ENCODE results near the gene SDK1.

SDK1 gene

DNA sequence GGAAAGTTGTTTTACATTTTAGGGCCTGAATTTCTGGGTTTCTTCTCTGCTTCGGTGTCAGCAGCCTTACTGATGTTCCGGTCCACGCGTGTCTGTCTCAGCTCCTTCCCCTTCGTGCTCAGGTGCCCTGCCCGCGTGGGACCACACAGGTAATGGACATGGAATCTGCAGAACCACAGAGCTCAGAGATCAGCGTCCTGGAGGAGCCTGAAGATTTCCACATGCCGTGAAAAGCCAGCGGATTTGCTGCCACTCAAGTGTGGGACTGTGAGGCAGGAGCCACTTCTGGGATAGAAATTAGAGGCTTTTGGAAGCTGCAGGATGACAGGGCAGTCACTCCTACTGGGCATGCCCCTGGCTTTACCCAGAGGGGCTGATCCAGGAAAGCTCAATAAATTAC is 714.9 kb downstream of the SDK1 start:
- H3K4me1 ChIP-seq: no peaks in the 10 kb centered on the region
- no peak overlapping the region for H3K9ac ChIP-seq
- no peak overlapping the region for H2AFZ ChIP-seq
- H3K36me3 ChIP-seq (ENCODE audit: control insufficient read depth, insufficient read depth, low read length): no peaks in the 10 kb centered on the region
- no peaks in the 10 kb centered on the region for H3K27me3 ChIP-seq (ENCODE audit: control insufficient read depth, insufficient read depth, low read length)
- no peak overlapping the region for H3K4me3 ChIP-seq (ENCODE audit: low read depth, low read length)
- no peaks in the 10 kb centered on the region for H3K9me3 ChIP-seq (ENCODE audit: control insufficient read depth, low read length)
- H3K79me2 ChIP-seq: no peaks in the 10 kb centered on the region
- TF ChIP-seq, protein P1, sequence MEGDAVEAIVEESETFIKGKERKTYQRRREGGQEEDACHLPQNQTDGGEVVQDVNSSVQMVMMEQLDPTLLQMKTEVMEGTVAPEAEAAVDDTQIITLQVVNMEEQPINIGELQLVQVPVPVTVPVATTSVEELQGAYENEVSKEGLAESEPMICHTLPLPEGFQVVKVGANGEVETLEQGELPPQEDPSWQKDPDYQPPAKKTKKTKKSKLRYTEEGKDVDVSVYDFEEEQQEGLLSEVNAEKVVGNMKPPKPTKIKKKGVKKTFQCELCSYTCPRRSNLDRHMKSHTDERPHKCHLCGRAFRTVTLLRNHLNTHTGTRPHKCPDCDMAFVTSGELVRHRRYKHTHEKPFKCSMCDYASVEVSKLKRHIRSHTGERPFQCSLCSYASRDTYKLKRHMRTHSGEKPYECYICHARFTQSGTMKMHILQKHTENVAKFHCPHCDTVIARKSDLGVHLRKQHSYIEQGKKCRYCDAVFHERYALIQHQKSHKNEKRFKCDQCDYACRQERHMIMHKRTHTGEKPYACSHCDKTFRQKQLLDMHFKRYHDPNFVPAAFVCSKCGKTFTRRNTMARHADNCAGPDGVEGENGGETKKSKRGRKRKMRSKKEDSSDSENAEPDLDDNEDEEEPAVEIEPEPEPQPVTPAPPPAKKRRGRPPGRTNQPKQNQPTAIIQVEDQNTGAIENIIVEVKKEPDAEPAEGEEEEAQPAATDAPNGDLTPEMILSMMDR (IDR thresholded peaks at IDR 0.05): no peak
- no peak overlapping the region for H3K4me2 ChIP-seq (ENCODE audit: low read length)
- H3K27ac ChIP-seq: no peak overlapping the region

DNA sequence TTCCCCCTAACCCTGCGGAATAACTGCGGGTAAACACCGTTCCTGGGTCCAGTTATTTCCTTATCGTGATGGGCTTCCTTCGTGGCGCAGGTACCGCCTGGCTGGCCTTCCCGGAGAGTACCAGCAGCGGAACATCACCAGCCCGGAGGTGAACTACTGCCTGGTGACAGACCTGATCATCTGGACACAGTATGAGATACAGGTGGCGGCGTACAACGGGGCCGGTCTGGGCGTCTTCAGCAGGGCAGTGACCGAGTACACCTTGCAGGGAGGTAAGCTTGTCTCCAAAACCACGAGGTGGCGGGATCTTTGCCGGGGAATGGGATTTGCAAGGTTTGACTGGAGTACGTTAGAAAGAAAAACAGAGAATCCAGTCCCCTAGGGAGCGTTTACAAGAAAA is 716.0 kb downstream of the SDK1 start:
- TF ChIP-seq, protein P1 (IDR thresholded peaks at IDR 0.05): no peak
- Histone ChIP-seq H3K27ac (no peak overlapping the region), H3K36me3 (ENCODE audit: control insufficient read depth, insufficient read depth, low read length) (no peaks in the 10 kb centered on the region), H3K79me2 (no peaks in the 10 kb centered on the region), H3K4me3 (ENCODE audit: low read depth, low read length) (no peak overlapping the region), H3K9me3 (ENCODE audit: control insufficient read depth, low read length) (no peaks in the 10 kb centered on the region), H3K9ac (no peak overlapping the region), H3K4me1 (no peaks in the 10 kb centered on the region), H3K4me2 (ENCODE audit: low read length) (no peak overlapping the region), H3K27me3 (ENCODE audit: control insufficient read depth, insufficient read depth, low read length) (no peaks in the 10 kb centered on the region), H2AFZ (no peak overlapping the region)

DNA sequence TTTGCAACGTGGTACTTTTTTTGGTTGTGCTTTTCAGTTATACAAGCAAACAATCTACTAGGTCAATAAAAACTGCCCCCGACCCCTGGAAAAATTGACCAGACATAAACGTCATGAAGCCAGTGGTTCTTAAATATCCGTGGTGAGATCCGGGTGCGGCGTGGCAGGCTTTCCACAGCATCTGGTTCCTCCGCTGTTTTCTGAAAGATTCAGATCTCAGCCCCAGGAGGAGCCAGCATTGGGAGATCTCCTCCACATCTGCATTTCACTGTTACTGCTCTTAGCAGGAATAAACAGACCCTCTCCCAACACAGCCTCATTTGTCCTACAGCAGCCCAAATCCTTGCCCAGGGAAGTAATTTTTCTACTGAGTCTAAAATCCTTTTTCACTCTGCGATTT is 716.7 kb downstream of the SDK1 start:
- H3K9me3 ChIP-seq (ENCODE audit: control insufficient read depth, low read length): no peaks in the 10 kb centered on the region
- TF ChIP-seq, protein P1 (IDR thresholded peaks at IDR 0.05): no peak
- H3K4me1 ChIP-seq: no peaks in the 10 kb centered on the region
- no peak overlapping the region for H2AFZ ChIP-seq
- no peaks in the 10 kb centered on the region for H3K36me3 ChIP-seq (ENCODE audit: control insufficient read depth, insufficient read depth, low read length)
- H3K79me2 ChIP-seq: no peaks in the 10 kb centered on the region
- no peaks in the 10 kb centered on the region for H3K27me3 ChIP-seq (ENCODE audit: control insufficient read depth, insufficient read depth, low read length)
- H3K4me3 ChIP-seq (ENCODE audit: low read depth, low read length): no peak overlapping the region
- H3K9ac ChIP-seq: no peak overlapping the region
- H3K27ac ChIP-seq: no peak overlapping the region
- no peak overlapping the region for H3K4me2 ChIP-seq (ENCODE audit: low read length)

DNA sequence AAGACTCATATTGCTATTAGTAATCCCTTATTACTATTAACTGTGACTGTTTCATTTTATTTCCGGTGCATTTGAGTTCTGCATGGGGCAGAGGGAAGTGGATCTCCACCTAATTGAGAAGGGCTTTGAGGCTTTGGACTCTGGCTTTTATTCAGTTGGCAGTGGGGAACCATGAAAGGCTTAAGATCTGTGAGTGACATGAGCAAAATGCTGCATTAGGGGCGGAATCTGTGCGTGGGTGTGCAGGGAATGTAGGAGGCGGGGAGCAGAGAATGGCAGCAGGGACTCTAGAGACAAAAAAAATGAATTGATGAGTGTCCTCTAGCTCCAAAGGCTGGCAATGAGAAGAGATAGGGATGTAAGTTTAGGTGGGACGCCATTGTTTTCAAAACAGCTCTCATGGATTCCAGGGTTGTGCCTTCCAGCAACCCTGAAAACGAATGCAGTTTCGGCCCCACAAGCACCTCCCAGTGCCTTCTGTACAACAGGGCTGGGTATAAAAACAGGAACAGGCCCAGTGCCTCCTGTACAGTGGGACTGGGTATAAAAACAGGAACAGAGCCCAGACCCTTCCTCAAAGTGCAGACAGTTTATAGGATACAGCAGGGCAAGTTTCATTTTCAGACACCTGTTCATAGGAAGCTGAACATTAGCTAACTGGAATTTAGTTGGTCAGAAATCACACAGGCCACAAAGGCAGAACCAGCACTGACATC is 717.7 kb downstream of the SDK1 start:
- no peaks in the 10 kb centered on the region for H3K79me2 ChIP-seq
- H3K27ac ChIP-seq: no peak overlapping the region
- no peaks in the 10 kb centered on the region for H3K36me3 ChIP-seq (ENCODE audit: control insufficient read depth, insufficient read depth, low read length)
- TF ChIP-seq, protein P1 (IDR thresholded peaks at IDR 0.05): no peak
- H3K4me1 ChIP-seq: no peaks in the 10 kb centered on the region
- H3K9ac ChIP-seq: no peak overlapping the region
- H3K4me2 ChIP-seq (ENCODE audit: low read length): no peak overlapping the region
- H3K27me3 ChIP-seq (ENCODE audit: control insufficient read depth, insufficient read depth, low read length): no peaks in the 10 kb centered on the region
- H2AFZ ChIP-seq: no peak overlapping the region
- H3K4me3 ChIP-seq (ENCODE audit: low read depth, low read length): no peak overlapping the region
- H3K9me3 ChIP-seq (ENCODE audit: control insufficient read depth, low read length): no peaks in the 10 kb centered on the region

DNA sequence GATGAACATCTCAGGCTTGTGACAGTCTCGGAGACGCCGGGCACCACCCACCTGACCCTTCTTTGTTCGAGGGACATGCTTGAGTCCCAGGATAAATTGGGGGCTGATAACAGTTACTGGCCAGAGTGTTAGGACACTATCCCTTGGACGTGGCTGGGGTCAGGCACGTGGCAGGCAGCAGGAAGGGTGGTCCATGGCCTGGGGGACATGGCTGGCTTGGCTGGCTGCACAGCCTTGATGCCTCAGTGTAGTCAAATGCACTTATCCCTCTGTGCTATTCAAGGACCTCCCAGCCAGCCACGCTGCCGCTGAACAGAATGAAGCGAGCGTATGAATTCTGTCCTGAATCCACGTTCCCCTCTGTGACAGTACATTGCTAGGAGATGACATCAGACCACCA is 719.0 kb downstream of the SDK1 start:
- H3K4me3 ChIP-seq (ENCODE audit: low read depth, low read length): no peak overlapping the region
- TF ChIP-seq, protein P1 (IDR thresholded peaks at IDR 0.05): no peak
- no peak overlapping the region for H3K9ac ChIP-seq
- no peak overlapping the region for H2AFZ ChIP-seq
- H3K4me2 ChIP-seq (ENCODE audit: low read length): no peak overlapping the region
- H3K27me3 ChIP-seq (ENCODE audit: control insufficient read depth, insufficient read depth, low read length): no peaks in the 10 kb centered on the region
- no peaks in the 10 kb centered on the region for H3K9me3 ChIP-seq (ENCODE audit: control insufficient read depth, low read length)
- no peaks in the 10 kb centered on the region for H3K79me2 ChIP-seq
- H3K27ac ChIP-seq: no peak overlapping the region
- no peaks in the 10 kb centered on the region for H3K36me3 ChIP-seq (ENCODE audit: control insufficient read depth, insufficient read depth, low read length)
- no peaks in the 10 kb centered on the region for H3K4me1 ChIP-seq

Measured in parathyroid adenoma (tissue), 2 donors.